Medulla oblongata (tissue), 1 donor: Measurements from ENCODE around the gene PLEKHH1.

ENCODE experiments used
- DNase-seq: peaks from one replicate; pipeline ENCODE4 v3.0.0-alpha.2; 2015; ENCODE audit errors: extremely low spot score

PLEKHH1 gene

GRCh38 chr14:67564236-67564635 is 31.1 kb downstream of the PLEKHH1 start:
- DNase-seq, result no peak

GRCh38 chr14:67566908-67567307 is 33.8 kb downstream of the PLEKHH1 start:
- DNase-seq, result peak; percentile 81

- no peak for DNase-seq
Measured at GRCh38 chr14:67567654-67568053, 34.6 kb downstream of the PLEKHH1 start.

GRCh38 chr14:67569011-67569650 is 36.0 kb downstream of the PLEKHH1 start:
- no peak for DNase-seq

- no peak for DNase-seq
Measured at GRCh38 chr14:67569651-67570290, 36.7 kb downstream of the PLEKHH1 start.

- no peak for DNase-seq
Measured at GRCh38 chr14:67570453-67570852, 37.4 kb downstream of the PLEKHH1 start.

- peak; percentile 79 for DNase-seq
Measured at GRCh38 chr14:67571275-67571990, 38.3 kb downstream of the PLEKHH1 start.

GRCh38 chr14:67571991-67572323 is 38.9 kb downstream of the PLEKHH1 start:
- no peak for DNase-seq

- DNase-seq, result no peak
Measured at GRCh38 chr14:67572608-67573007, 39.5 kb downstream of the PLEKHH1 start.

GRCh38 chr14:67573228-67574010 is 40.3 kb downstream of the PLEKHH1 start:
- no peak for DNase-seq

- no peak for DNase-seq
Measured at GRCh38 chr14:67574156-67574555, 41.1 kb downstream of the PLEKHH1 start.

- DNase-seq, result no peak
Measured at GRCh38 chr14:67574806-67575205, 41.7 kb downstream of the PLEKHH1 start.

- peak; percentile 46 for DNase-seq
Measured at GRCh38 chr14:67575684-67576083, 42.6 kb downstream of the PLEKHH1 start.

GRCh38 chr14:67576216-67576955 is 43.3 kb downstream of the PLEKHH1 start:
- DNase-seq, result no peak

GRCh38 chr14:67577181-67577808 is 44.2 kb downstream of the PLEKHH1 start:
- DNase-seq, result no peak

- DNase-seq, result no peak
Measured at GRCh38 chr14:67577909-67578749, 45.0 kb downstream of the PLEKHH1 start.

- DNase-seq, result no peak
Measured at GRCh38 chr14:67579040-67579439, 46.0 kb downstream of the PLEKHH1 start.

GRCh38 chr14:67579636-67580035 is 46.5 kb downstream of the PLEKHH1 start:
- DNase-seq, result no peak

- DNase-seq, result no peak
Measured at GRCh38 chr14:67580336-67581171, 47.5 kb downstream of the PLEKHH1 start.
